Hematopoietic multipotent progenitor cell treated with erythropoietin and hydrocortisone succinate and interleukin-3 and kit ligand, for 6 days (in vitro differentiated cells): ENCODE measurements around the gene BEND7.

Source experiments
- DNase-seq: peaks from one replicate; pipeline ENCODE4 v3.0.0-alpha.2; 2015

Gene BEND7

DNA sequence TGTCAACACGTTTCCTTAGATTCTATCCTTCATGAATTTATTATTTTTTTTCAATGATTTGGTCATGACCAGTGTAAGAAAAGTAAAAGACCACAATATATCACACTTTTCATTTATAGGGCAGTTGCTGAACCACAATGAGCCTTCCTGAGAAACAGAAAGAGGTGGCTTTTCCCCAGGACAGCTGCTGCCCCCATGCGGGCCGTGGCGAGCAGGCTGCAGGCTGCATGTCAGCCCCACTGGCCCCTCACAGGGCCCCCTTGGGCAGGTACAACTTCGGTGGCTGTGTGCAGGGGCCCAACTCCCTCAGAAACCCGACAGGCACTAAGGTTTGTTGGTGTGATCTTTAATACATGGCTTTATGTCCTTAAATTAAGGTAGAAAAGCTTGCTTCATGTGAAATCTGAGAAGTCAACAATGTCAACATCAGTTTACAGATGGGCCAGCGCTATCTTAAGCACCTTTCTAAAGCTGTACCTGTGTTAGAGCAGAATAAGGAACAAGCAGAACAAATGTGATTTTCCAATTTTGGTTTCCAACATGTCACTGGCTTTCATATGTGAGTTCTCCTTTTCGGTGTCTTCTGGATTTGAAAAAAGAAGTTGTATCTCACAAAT lies 10.6 kb downstream of the BEND7 start:
- DNase-seq = no peak

- no peak for DNase-seq
Measured at GRCh38 chr10:13517675-13518074, 11.1 kb downstream of the BEND7 start.

DNA sequence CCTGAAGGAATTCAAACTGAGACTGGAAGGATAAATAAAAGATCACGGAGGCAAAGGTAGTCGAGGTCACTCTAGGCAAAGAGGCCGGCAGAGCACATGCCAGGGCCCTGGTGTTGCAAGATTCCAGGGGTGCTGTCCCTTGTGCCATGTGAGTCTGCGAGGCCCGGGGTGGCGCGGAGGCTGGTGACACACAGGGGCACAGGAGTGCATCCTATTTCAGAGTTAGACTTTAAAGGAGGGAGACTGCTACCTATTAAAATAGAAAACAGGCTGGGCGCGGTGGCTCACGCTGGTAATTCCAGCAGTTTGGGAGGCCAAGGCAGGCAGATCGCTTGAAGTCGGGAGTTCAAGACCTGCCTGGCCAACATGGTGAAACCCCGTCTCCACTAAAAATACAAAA lies 12.6 kb downstream of the BEND7 start:
- DNase-seq = no peak

DNA sequence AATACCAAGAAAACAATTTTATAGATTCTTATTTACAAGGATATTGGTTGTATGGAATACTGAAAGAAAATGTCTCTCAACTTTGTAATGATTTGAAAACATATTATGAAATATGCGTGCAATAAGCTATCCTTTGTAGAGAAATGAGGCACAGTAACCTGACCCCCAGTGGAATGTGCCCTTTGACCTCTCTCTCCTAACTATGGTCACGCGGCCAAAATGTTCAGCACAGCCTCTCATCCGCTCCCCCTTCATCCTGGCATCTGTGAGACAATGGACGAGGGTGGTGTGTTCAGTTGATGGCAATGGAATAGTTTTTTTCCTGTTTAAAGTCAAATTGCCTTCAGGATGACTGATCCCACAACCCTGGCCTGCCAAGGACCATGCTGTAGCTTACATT lies 13.3 kb downstream of the BEND7 start:
- no peak for DNase-seq

- DNase-seq = no peak
Measured at GRCh38 chr10:13514296-13514695, 14.5 kb downstream of the BEND7 start.

GRCh38 chr10:13512564-13512963 lies 16.2 kb downstream of the BEND7 start:
- DNase-seq = no peak

- no peak for DNase-seq
Measured at GRCh38 chr10:13511409-13511808, 17.4 kb downstream of the BEND7 start.

DNA sequence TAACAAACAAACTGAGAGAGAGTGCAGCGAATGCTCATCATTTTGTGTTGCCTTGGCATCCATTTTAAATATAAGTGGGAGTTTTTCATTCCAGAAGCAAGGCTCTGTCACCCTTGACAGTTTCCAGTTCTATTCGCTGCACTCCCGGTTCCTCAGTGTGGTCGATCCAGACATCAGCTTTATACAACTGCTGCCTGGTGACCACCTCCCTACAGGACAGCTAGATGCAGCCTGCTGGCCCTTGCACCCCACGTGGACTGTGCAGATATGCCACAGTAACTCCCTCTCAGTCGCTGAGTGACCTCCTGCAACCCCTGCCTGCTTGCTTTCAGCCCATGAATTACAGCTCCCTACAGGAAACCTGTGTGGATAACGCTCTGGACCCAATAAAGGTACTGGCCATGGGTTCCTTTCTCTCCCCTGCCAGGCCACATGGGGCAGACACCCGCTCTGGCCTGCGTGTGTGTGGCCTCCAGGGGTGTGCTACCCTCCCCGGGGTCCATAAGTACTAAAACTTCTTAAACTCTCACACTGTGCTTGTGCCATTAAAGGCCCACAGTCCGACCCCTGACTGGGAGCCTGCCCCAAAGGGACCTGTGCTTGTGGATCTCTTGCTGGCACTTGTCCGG lies 23.6 kb downstream of the BEND7 start:
- DNase-seq = no peak

GRCh38 chr10:13503745-13504463 lies 24.9 kb downstream of the BEND7 start:
- no peak for DNase-seq

DNA sequence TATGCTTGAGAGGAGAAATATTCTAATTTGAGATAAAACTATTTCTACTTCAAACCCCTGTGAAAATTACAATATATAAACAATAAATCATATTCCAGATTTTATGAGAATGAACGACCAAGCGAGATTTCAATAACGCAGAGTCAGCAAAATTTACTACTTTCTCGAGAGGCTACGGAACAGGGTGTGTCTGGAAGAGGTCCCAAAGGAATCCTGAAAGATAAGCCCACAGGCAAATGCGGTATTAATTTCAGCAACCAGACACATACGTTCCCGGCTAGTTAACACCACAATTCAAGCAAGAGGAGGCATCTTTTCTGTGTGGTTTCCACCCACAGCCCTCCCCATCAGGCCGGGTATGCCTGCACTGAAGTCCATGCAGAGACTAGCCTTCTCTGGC lies 26.4 kb downstream of the BEND7 start:
- DNase-seq = no peak

GRCh38 chr10:13500201-13500600 lies 28.6 kb downstream of the BEND7 start:
- no peak for DNase-seq

DNA sequence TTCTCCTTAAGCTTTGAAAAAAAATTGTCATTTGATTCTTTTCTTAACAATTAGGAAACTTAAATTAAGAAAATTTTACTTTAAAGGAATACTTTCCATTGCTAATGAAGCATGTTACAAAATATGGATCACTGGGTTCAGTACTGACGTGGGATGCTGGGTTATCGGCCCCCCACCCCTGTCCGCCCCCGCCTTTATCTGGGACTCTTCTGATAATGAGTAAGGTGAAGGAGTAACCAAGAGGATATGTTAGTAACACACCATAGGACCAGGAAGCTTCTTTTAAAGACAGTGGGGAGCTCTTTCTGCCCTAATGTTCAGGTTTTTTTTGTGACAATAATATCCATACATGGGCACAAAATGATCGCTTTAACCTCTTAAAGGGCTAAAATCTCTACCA lies 29.7 kb downstream of the BEND7 start:
- no peak for DNase-seq

- DNase-seq = no peak
Measured at GRCh38 chr10:13496931-13497330, 31.9 kb downstream of the BEND7 start.

DNA sequence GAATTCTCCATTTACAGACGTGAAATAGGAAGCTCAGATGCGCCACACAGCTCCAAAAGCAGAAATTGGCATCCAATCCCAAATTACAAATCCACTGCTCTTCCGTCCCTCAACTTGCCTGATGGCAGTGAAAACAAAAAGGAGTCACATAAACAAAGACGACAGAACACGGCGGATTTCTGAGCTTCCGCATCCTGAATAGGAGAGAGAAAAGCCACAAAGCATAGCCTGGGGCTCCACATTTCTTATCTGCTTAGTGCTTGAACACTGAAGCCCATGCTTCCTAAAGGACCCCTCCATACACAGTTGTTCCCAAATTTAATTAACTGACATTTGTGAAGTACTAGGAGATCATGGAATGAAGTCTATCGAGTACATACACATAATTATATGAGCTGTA lies 32.6 kb downstream of the BEND7 start:
- no peak for DNase-seq

DNA sequence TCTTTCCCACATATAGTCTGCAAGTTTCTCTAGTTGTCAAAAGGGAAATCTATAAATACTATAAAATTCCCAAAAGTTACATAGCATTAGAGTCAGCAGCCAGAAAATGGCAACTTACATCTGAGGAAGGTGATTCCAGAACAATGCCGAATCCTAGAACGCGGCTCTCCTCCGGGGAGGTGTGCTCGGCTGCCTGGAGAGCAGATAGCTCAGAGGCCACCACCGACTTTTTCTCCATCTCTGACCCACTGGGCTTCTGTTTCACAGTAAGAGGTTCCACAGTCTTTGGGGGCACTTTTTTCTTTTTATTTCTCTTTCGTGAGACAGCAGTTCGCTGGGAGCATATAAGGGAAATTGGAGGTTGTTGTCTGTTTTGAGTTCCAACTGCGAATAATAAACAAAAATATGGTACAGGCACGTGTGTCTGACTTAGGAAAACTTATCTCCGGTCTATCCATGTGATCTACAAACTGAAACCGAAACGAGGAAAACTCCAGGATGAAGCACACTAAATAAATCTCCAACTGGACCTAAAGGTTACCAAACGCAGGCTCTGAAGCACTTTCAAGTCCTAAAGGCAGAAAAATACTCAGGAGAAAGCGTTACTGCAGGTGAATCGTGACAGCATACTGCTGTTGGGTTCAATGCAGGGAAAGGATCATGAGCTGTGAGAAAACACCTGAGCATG lies 36.2 kb downstream of the BEND7 start:
- DNase-seq = no peak

- no peak for DNase-seq
Measured at GRCh38 chr10:13491747-13492360, 37.0 kb downstream of the BEND7 start.

DNA sequence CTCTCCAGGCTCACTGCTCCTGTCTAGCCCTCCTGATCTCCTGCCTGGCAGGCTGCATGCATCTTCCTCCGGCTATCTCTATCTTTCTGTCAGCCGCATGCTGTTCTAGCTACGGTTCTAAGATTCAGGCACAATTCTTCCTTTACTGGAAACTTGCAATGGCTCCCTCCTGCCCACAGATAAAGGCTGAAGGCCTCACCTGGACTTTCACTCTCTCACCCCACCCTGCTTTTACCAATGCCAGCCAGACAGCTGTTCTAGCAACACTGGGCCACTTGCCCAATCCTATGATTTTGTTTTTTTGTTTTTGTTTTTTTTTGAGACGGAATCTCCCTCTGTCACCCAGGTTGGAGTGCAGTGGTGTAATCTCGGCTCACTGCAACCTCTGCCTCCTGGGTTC lies 38.3 kb downstream of the BEND7 start:
- DNase-seq = no peak

GRCh38 chr10:13489035-13489599 lies 39.7 kb downstream of the BEND7 start:
- no peak for DNase-seq

DNA sequence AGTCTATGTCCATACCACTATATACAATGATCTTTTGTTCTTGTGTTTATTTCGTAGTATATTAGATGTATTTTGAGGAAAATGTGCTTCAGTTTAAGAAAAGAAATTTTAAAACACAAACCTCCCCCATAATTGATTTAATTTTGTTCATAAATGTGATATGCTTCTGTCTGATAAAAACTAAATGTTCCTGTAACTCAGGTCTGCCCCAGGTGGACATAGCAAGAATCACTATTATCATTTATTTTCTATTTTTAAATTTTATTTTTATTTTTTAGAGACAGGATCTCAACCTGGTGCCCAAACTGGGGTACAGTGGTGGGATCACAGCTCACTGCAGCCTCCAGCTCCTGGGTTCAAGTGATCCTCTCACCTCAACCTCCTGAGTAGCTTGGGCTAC lies 43.2 kb downstream of the BEND7 start:
- DNase-seq = peak; percentile 18

GRCh38 chr10:13483951-13484350 lies 44.9 kb downstream of the BEND7 start:
- DNase-seq = no peak

DNA sequence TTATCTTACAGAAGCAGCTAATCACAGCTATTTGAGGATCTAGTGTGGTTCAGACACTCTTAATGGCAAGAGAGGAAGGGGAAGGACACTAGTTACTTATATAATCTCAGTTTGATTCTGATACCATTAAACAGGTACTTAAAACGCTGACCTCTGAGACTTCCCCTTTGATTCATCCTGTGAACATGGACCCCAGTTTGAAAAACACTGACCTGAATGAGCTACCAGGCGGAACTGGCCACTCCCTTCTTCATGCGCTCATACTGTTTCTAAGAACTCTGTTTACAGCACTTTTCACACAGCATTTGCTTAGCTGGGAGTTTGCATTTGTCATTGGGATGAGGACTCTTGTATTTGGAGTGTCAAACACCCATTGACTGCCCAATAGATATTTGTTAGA lies 45.7 kb downstream of the BEND7 start:
- no peak for DNase-seq

DNA sequence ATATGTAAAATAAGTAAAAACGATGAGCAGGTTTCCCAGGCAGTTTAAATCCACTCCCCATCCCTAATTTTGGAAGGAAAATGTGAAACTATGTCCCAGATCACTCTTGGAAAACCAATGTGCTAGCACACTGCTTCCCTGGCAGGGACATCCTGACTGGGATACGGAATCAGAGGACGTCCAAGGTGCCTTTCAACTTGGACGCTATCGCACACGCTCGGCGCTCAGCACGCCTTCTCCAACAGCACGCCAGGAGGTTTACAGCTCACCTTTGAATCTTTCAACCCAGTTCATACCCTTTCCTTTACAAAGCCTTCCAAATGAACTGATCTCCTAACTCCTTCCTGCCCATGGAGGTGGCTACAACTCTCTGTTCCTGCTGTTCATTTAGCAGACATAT lies 47.1 kb downstream of the BEND7 start:
- DNase-seq = no peak

DNA sequence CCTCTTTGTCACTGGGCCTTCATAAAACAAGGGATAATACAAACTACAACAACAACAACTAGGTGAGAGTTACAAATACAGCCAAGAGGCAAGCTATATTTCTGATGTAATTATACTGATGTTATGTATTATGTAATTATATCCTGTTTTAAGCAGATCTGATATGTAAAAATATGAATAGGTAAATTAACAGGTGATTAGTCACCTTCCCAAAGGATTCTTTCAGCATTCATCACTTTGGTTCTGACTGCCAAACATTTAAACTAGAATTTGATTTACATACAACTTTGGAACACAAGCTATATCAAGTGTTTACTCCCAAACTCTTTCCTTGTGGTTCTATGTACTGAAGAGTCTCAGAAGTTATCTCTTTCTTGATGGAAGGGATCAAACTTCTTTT lies 53.7 kb downstream of the BEND7 start:
- DNase-seq = no peak
